PC-9 (cell line): ENCODE results near the gene ABHD1. TPM values are rescaled to one million over a fixed set of nuclear protein-coding genes. Genes with fewer than 3 reads are reported as not detected.

Source experiments
- BruUV-seq: library from RNA; stranded (reverse); fragments of 400-500 nt; replicated peaks from 2 replicates; lab custom pipeline; 2021; lab: Mats Ljungman, UMichigan
- CTCF ChIA-PET: fragments of 300-600 bp; sonication (Branson Sonifier 250); formaldehyde crosslinking; loops from one replicate; lab custom pipeline; 2022; ENCODE audit warnings: antibody characterized with exemption; lab: Charles Lee
- POLR2A ChIA-PET: fragments of 300-600 bp; sonication (Branson Sonifier 250); formaldehyde crosslinking; loops from one replicate; lab custom pipeline; 2022; ENCODE audit warnings: antibody characterized with exemption; ENCODE audit not compliant: unreplicated experiment; lab: Charles Lee
- DNase-seq, 2 experiments: peaks; one replicate each; pipeline versions ENCODE4 v3.0.0 to v3.0.0-alpha.2; 2015 to 2022; ENCODE audit warnings: mixed read lengths in 1 of 2
- H2AFZ ChIP-seq: fragments of 200-600 bp; sonication (generic); 2 replicates; pipeline ENCODE4 v1.8.1; 2017; ENCODE audit warnings: antibody characterized with exemption
- H3F3A ChIP-seq: fragments of 200-600 bp; sonication (generic); 2 replicates; pipeline ENCODE4 v1.8.1; 2017; ENCODE audit warnings: antibody characterized with exemption, mild to moderate bottlenecking, low read depth; ENCODE audit not compliant: insufficient read depth
- H3K27ac ChIP-seq: fragments of 200-600 bp; sonication (generic); 2 replicates; pipeline ENCODE4 v1.6.1; 2016; ENCODE audit warnings: mixed run types
- H3K27me3 ChIP-seq: fragments of 200-600 bp; sonication (generic); 2 replicates; pipeline ENCODE4 v1.6.1; 2016; ENCODE audit warnings: low read depth, mixed run types; ENCODE audit not compliant: insufficient read depth
- H3K36me3 ChIP-seq: fragments of 200-600 bp; sonication (generic); 2 replicates; pipeline ENCODE4 v1.6.1; 2016; ENCODE audit warnings: low read depth, mixed run types
- H3K4me1 ChIP-seq: fragments of 200-600 bp; sonication (generic); replicated peaks from 2 replicates; pipeline ENCODE4 v1.6.1; 2016; ENCODE audit warnings: mixed run types; ENCODE audit not compliant: insufficient read depth
- H3K4me2 ChIP-seq: fragments of 200-600 bp; sonication (generic); 2 replicates; pipeline ENCODE4 v1.6.1; 2017; ENCODE audit warnings: mixed run types
- H3K4me3 ChIP-seq: fragments of 200-600 bp; sonication (generic); 2 replicates; pipeline ENCODE4 v1.6.1; 2016; ENCODE audit warnings: mixed run types
- H3K79me2 ChIP-seq: fragments of 200-600 bp; sonication (generic); 2 replicates; pipeline ENCODE4 v1.6.1; 2017; ENCODE audit warnings: low read depth, mixed run types
- H3K9me2 ChIP-seq: fragments of 200-600 bp; sonication (generic); 2 replicates; pipeline ENCODE4 v1.8.1; 2017; ENCODE audit warnings: mild to moderate bottlenecking; ENCODE audit not compliant: insufficient read depth
- H3K9me3 ChIP-seq: fragments of 200-600 bp; sonication (generic); 2 replicates; pipeline ENCODE4 v1.8.1; 2016; ENCODE audit warnings: low read depth; ENCODE audit not compliant: insufficient read depth
- H4K20me1 ChIP-seq: fragments of 200-600 bp; sonication (generic); 2 replicates; pipeline ENCODE4 v1.8.1; 2017; ENCODE audit not compliant: insufficient read depth
- CTCF ChIP-seq: fragments of 200-600 bp; sonication (generic); conservative IDR thresholded peaks from 2 replicates; pipeline ENCODE4 v1.6.1; 2017; ENCODE audit warnings: mixed run types, antibody characterized with exemption, mild to moderate bottlenecking, moderate library complexity
- EZH2 ChIP-seq: fragments of 200-600 bp; sonication (generic); IDR thresholded peaks from 2 replicates; pipeline ENCODE4 v1.8.0; 2017; ENCODE audit warnings: antibody characterized with exemption, low read depth
- intact Hi-C: fragments of 100-400 bp; cut with micrococcal nuclease; formaldehyde crosslinking; loops from one replicate; pipeline ENCODE4 v1.10.0; 2022; ENCODE audit not compliant: unreplicated experiment
- total RNA-seq: library from RNA; stranded (reverse); gene quantifications from 2 replicates; pipeline ENCODE4 v1.2.3, GENCODE V29; 2021

Gene ABHD1
- total RNA-seq, 1 experiment from 2014 or later = not detected

DNA sequence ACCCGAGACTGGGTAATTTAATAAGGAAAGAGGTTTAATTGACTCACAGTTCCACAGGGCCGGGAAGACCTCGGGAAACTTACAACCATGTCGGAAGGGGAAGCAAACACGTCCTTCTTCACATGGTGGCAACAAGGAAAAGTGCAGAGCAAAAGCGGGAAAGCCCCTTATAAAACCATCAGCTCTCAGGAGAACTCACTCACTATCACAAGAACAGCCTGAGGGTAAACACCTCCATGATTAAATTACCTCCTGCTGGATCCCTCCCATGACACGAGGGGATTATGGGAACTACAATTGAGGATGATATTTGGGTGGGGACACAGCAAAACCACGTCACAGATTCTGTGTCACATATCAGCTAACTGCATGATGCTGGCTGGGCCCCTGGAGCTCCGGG lies 36.6 kb downstream of the ABHD1 start:
- intact Hi-C loops = no loop called here
- no peaks in the 10 kb centered on the region for H3K36me3 ChIP-seq
- H3F3A ChIP-seq = 0 out of 2 replicates have a peak, but pooled peaks cover 5% of the 10 kb centered on the region
- H3K27ac ChIP-seq = no peak overlapping the region
- H2AFZ ChIP-seq = no peak overlapping the region
- H3K9me2 ChIP-seq = no peaks in the 10 kb centered on the region
- no peaks in the 10 kb centered on the region for H3K27me3 ChIP-seq
- TF ChIP-seq CTCF (no peak), EZH2 (no peak)
- no peaks in the 10 kb centered on the region for H4K20me1 ChIP-seq
- no peaks in the 10 kb centered on the region; the same call in 1 of the 2 replicates for H3K9me3 ChIP-seq
- H3K4me1 ChIP-seq = 0 out of 2 replicates have a peak, but pooled peaks cover 5% of the 10 kb centered on the region
- no peaks in the 10 kb centered on the region for H3K79me2 ChIP-seq
- no TSS peak for BruUV-seq
- ChIA-PET CTCF (no interaction called here), POLR2A (no interaction called here)
- no peak overlapping the region for H3K4me3 ChIP-seq
- DNase-seq = no peak
- H3K4me2 ChIP-seq = no peak overlapping the region

DNA sequence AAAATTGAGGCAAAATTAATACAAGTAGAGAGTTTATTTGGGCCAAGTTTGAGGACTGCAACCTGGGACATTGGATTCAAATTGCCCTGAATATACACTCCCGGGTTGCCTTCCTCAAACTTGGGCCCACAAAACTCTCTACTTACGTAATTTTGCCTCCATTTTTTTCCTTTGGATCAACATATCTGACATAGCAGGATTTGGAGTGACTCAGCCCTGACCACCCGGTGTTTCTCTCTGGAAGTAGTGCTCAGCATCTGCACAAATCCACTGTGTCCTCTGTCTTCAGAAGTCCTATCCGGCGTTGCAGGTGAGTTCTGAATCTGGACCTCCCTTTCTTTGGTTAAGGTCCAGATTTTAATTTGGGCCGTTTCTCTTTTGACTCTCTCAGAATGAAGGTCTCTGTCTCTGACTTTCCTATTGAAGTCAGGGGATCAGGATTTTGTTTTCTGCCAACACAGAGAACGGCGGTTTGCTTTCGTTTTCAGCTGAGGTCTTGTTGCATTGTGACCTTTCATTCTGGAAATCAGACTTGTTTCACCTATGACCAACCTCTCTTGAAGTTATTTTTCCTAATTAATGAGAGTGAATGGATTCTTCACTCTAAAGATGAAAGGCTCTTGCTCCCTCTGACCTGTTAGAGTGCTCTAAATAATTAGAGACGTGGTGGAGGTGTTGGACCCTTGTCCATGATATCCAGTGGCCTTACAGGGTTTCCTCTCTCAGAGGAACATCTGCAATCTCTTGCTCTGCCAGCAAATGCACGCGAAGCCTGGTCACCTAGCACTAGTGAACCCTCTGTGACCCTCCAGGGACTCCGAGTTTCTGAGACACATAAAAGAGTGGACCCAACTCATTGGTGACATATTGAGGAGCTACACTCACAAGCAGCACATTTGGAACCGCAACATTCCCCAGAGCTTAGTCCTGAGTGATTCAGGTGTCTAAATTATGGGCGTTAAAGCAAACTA lies 38.8 kb downstream of the ABHD1 start:
- H3K27me3 ChIP-seq = no peaks in the 10 kb centered on the region
- no peaks in the 10 kb centered on the region for H3K36me3 ChIP-seq
- BruUV-seq = TSS peak; percentile 72
- peak overlapping the region; percentile 73 for H2AFZ ChIP-seq
- H3K4me2 ChIP-seq = peak overlapping the region; percentile 68
- 0 out of 2 replicates have a peak, but pooled peaks cover 5% of the 10 kb centered on the region for H3K4me1 ChIP-seq
- POLR2A ChIA-PET = interaction anchor here (0.7 kb wide), 1 partner anchor 51 kb away, joined by 4 read pairs; no protein-coding TSS in a partner anchor
- no peaks in the 10 kb centered on the region for H3K9me2 ChIP-seq
- CTCF ChIA-PET = interaction anchor here (0.7 to 1.3 kb wide), 2 partner anchors 55 to 306 kb away, joined by 3 to 4 read pairs; no protein-coding TSS in a partner anchor
- intact Hi-C loops = no loop called here
- no peaks in the 10 kb centered on the region for H3K79me2 ChIP-seq
- H3K4me3 ChIP-seq = peak overlapping the region; percentile 37; the same call in 1 of the 2 replicates
- no peaks in the 10 kb centered on the region; the same call in 1 of the 2 replicates for H3K9me3 ChIP-seq
- DNase-seq = peak; percentile 23 to 49
- 0 out of 2 replicates have a peak, but pooled peaks cover 5% of the 10 kb centered on the region for H3F3A ChIP-seq
- TF ChIP-seq EZH2 = no peak
- TF ChIP-seq CTCF = no peak
- H4K20me1 ChIP-seq = no peaks in the 10 kb centered on the region
- H3K27ac ChIP-seq = no peak overlapping the region

DNA sequence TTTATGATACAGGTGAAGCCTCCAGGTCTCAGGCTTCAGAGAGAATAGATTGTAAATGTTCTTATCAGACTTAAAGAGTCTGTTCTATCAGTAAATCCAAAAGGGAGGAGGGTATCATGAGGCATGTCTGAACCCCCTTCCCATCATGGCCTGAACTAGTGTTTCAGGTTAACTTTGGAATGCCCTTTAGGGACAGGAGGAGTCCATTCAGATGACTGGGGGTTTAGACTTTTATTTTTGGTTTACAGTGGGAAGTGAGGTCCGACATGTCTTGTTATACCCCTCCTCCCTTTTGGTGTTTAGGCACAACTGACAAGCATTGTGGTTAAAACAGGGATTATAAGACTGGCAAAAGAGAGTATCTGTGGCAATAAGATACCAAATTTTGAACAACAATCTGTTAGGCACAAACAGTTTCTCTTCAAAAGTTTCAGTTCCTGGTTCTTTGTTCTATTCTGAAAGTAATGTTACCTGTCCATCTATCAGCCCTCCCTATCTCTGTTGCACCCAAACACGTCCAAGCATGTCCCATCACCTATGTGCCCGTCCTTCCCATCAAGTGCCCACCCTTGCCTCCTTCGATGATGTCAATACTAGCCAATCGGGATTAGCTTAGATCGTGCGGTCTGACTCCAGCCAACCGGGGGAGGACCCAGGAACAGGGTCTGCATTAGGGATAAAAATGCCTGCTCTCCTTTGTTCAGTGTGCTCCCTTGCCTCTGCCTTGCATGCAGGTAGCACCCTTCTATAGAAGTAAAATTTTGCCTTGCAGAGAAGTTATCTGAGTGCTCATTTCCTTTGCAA lies 41.5 kb downstream of the ABHD1 start:
- no peak overlapping the region for H3K4me2 ChIP-seq
- no peaks in the 10 kb centered on the region for H4K20me1 ChIP-seq
- POLR2A ChIA-PET = no interaction called here
- no peak overlapping the region for H2AFZ ChIP-seq
- H3K9me3 ChIP-seq = no peaks in the 10 kb centered on the region; the same call in 1 of the 2 replicates
- no peaks in the 10 kb centered on the region for H3K79me2 ChIP-seq
- no peak overlapping the region for H3K4me3 ChIP-seq
- H3F3A ChIP-seq = 0 out of 2 replicates have a peak, but pooled peaks cover 5% of the 10 kb centered on the region
- no peaks in the 10 kb centered on the region for H3K9me2 ChIP-seq
- no peak for DNase-seq
- no peaks in the 10 kb centered on the region for H3K36me3 ChIP-seq
- H3K4me1 ChIP-seq = 0 out of 2 replicates have a peak, but pooled peaks cover 5% of the 10 kb centered on the region
- intact Hi-C loops = no loop called here
- H3K27ac ChIP-seq = no peak overlapping the region
- no peaks in the 10 kb centered on the region for H3K27me3 ChIP-seq
- CTCF ChIA-PET = interaction anchor here (0.6 kb wide), 1 partner anchor 123 kb away, joined by 3 read pairs; no protein-coding TSS in a partner anchor
- BruUV-seq = no TSS peak
- no peak for TF ChIP-seq EZH2
- TF ChIP-seq CTCF = no peak
